ENCODE results near the gene TIMM29. TPM values are rescaled to one million over a fixed set of nuclear protein-coding genes. Genes with fewer than 3 reads are reported as not detected.
"Not testable (repeated sequence)": the region's sequence is repeated elsewhere in the genome, so short reads cannot be mapped to it uniquely, and the experiment has no call there.

Gene TIMM29
- total RNA-seq, 4 donors from 2014 or later: 28.0 to 39.5 (median 34.1) TPM

DNA sequence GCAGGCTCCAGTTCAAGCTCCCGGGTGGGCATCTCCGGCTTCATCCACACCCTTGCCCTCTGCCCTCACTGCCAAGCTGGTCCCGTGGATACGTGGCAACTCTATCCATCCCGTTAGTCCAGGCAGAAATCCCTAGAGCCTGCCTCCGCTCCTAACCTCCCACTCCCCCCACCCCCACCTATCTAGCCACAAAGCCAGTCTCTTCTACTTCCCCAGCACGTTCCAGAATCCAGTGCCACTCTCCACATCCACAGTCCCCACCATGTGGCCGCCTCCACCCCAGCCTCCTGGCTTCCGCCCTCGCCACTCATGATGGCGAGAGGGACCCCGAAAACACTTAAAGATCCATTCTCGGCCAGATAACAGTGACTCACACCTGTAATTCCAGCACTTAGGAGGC lies 4.0 kb upstream of the TIMM29 start:
- H3K36me3 ChIP-seq: peaks cover 0 to 55% (median 0%) of the 10 kb centered on the region in 3 donors
- TF ChIP-seq POLR2A (IDR thresholded peaks at IDR 0.05): no peak
- TF ChIP-seq, protein P1, sequence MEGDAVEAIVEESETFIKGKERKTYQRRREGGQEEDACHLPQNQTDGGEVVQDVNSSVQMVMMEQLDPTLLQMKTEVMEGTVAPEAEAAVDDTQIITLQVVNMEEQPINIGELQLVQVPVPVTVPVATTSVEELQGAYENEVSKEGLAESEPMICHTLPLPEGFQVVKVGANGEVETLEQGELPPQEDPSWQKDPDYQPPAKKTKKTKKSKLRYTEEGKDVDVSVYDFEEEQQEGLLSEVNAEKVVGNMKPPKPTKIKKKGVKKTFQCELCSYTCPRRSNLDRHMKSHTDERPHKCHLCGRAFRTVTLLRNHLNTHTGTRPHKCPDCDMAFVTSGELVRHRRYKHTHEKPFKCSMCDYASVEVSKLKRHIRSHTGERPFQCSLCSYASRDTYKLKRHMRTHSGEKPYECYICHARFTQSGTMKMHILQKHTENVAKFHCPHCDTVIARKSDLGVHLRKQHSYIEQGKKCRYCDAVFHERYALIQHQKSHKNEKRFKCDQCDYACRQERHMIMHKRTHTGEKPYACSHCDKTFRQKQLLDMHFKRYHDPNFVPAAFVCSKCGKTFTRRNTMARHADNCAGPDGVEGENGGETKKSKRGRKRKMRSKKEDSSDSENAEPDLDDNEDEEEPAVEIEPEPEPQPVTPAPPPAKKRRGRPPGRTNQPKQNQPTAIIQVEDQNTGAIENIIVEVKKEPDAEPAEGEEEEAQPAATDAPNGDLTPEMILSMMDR (IDR thresholded peaks at IDR 0.05): no peak
- peaks cover 0 to 16% (median 9%) of the 10 kb centered on the region in 4 donors for H3K4me1 ChIP-seq

DNA sequence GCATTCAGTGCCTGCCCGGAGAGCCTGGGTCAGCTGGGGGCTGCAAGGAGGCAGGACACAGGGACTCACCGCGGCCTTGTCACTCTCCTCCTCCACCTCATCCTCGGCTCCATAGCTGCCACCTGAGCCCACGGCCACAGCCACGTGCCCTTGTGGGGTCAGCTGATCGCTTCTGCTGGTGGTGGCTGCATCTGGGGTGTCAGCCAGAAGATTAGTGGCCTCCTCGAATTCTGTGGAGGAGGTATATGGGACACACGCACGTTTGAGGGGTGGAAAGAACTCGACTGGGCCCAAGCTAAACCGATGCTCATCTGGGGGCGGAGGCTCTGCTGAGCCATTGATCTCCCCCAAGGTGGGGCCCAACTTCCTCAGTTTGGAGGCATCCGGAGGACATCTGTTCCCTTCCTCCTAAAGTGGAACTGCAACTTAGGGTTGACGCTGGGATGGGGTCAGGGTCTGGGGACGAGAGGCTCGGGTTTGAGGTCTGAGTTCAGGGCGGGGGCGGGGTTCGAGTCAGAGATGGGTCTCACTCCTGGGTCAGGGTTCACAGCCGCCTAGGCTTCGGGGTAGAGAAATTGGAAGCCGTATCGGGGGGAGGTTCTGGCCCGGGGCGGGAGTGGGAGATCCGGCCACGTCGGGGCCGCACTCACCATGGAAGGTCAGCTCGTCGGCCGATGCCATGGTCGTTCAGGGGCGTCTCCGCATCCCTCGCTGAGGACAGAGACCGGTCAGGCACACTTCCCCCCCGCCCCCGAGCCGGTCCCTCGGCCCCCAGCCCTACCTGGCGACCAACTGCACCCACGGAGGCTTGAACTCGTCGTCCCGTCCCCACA lies 665 bp upstream of the TIMM29 start:
- peak overlapping the region; percentile 54 to 99 (median 90) for H3K4me3 ChIP-seq
- peaks cover 0 to 32% (median 0%) of the 10 kb centered on the region in 3 donors for H3K36me3 ChIP-seq
- peak overlapping the region; percentile 85 to 89 (median 86) for H3K27ac ChIP-seq
- DNase-seq: peak in 1 of 3 donors; percentile 17
- H3K4me1 ChIP-seq: peaks cover 0 to 25% (median 12%) of the 10 kb centered on the region in 4 donors
- no peaks in the 10 kb centered on the region for H3K9me3 ChIP-seq
- H3K27me3 ChIP-seq: no peaks in the 10 kb centered on the region
- TF ChIP-seq, protein P1 (IDR thresholded peaks at IDR 0.05): no peak
- no peak for TF ChIP-seq POLR2A (IDR thresholded peaks at IDR 0.05)

More for the DNA sequence above, 4.0 kb upstream of the TIMM29 start:
- H3K27me3 ChIP-seq: no peaks in the 10 kb centered on the region
- no peak for DNase-seq
- no peak overlapping the region for H3K4me3 ChIP-seq
- no peaks in the 10 kb centered on the region for H3K9me3 ChIP-seq
- H3K27ac ChIP-seq: no peak overlapping the region

DNA sequence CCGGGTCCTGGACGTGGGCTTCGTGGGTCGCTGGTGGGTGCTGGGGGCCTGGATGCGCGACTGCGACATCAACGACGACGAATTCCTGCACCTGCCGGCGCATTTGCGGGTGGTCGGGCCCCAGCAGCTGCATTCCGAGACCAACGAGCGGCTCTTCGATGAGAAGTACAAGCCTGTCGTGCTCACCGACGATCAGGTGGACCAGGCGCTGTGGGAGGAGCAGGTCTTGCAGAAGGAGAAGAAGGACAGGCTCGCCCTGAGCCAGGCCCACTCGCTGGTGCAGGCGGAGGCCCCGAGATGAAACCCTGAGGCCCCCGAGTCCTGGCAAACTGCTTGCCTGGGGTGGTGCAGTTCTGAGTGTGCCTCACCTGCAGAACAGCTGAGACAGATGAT lies 787 bp downstream of the TIMM29 start:
- no peaks in the 10 kb centered on the region for H3K27me3 ChIP-seq
- peak in 1 of 3 donors; percentile 58 for DNase-seq
- peaks cover 0 to 25% (median 12%) of the 10 kb centered on the region in 4 donors for H3K4me1 ChIP-seq
- TF ChIP-seq, protein P1 (IDR thresholded peaks at IDR 0.05): no peak
- TF ChIP-seq POLR2A (IDR thresholded peaks at IDR 0.05): no peak
- H3K36me3 ChIP-seq: peaks cover 0 to 20% (median 0%) of the 10 kb centered on the region in 3 donors
- H3K27ac ChIP-seq: peak overlapping the region; percentile 85 to 89 (median 86)
- H3K4me3 ChIP-seq: peak overlapping the region; percentile 54 to 99 (median 90)
- H3K9me3 ChIP-seq: no peaks in the 10 kb centered on the region

DNA sequence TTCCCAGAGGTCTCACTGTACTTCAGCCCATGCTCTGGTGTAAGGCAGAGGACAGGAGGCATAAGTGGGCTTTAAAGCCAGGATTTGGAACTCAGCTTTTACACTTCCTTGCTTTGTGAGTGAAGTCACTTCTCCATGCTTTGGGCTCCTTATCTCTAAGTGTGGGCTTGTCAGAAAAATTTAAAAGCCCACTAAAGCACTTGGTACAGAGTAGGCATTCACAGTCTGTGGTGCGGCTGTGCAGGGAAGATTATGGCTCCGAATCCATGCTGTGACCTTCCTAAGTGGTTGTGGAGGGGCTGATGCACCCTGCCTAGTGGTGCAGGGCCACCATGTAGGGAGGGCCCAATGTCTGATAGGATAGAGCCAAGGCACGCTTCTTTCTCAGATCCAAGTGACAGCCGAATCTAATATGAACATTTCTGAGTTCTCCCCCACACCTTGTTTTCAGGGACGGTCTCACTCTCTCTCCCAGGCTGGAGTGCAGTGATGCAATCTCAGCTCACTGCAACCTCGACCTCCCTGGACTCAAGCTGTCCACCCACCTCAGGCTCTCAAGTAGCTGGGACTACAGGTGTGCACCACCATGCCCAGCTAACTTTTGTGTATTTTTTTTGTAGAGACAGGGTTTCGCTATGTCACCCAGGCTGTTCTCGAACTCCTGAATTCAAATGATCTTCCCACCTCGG lies 6.9 kb downstream of the TIMM29 start:
- DNase-seq: no peak
- Histone ChIP-seq H3K27ac (no peak overlapping the region), H3K4me1 (no peaks in the 10 kb centered on the region), H3K4me3 (no peak overlapping the region), H3K27me3 (no peaks in the 10 kb centered on the region), H3K36me3 (peaks cover 0 to 10% (median 0%) of the 10 kb centered on the region in 3 donors), H3K9me3 (no peaks in the 10 kb centered on the region)
- TF ChIP-seq, protein P1 (IDR thresholded peaks at IDR 0.05): no peak

DNA sequence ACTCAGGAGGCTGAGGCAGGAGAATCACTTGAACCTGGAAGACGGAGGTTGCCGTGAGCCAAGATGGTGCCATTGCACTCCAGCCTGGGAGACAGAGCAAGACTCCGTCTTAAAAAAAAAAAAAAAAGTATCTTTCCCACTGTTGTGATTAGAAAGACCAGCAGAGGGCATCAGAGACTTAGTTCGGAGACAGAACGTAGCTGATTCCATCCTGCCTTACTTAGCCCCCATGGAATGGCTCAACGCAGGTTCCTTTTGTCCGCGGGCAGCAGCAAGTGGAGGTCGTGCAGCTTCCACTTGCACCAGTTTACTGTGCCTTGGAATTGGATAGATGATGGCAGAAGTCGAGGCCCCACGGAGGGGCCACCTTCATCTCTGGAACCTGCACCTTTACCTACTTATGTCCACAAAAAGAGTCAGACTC lies 8.1 kb downstream of the TIMM29 start:
- peaks cover 0 to 2% (median 0%) of the 10 kb centered on the region in 4 donors for H3K4me1 ChIP-seq
- H3K27ac ChIP-seq: no peak overlapping the region
- peak in 2 of 3 donors; percentile 53 to 70 for DNase-seq
- TF ChIP-seq, protein P1 (IDR thresholded peaks at IDR 0.05): peak in 5 of 6 experiments; percentile 31 to 80 (median 71)
- no peak for TF ChIP-seq POLR2A (IDR thresholded peaks at IDR 0.05)
- no peak overlapping the region for H3K4me3 ChIP-seq
- peaks cover 0 to 6% (median 0%) of the 10 kb centered on the region in 3 donors for H3K36me3 ChIP-seq
- H3K9me3 ChIP-seq: no peaks in the 10 kb centered on the region
- H3K27me3 ChIP-seq: no peaks in the 10 kb centered on the region

DNA sequence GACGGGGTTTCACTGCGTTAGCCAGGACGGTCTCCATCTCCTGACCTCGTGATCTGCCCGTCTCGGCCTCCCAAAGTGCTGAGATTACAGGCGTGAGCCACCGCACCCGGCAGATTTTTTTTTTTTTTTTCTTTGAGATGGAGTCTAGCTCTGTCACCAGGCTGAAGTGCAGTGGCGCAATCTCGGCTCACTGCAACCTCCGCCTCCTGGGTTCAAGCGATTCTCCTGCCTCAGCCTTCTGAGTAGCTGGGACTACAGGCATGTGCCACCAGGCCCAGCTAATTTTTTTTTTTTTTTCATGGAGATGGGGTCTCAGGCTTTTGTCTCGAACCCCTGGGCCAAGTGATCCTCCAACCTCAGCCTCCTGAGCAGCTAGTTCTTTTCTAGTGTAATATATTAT lies 13.0 kb downstream of the TIMM29 start:
- DNase-seq, H3K27ac ChIP-seq, H3K4me3 ChIP-seq, H3K27me3 ChIP-seq, H3K36me3 ChIP-seq, H3K9me3 ChIP-seq, H3K4me1 ChIP-seq: not testable (repeated sequence)

DNA sequence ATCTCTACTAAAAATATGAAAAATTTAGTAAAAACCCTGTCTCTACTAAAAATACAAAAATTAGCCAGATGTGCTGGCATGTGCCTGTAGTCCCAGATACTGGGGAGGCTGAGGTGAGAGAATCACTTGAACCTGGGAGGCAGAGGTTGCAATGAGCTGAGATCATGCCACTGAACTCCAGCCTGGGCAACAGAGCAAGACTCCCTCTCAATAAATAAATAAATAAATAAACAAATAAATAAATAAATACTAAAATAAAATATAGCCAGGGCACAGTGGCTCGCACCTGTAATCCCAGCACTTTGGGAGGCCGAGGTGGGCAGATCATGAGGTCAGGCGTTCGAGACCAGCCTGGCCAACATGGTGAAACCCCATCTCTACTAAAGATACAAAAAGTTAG lies 14.8 kb downstream of the TIMM29 start:
- DNase-seq, H3K27me3 ChIP-seq, H3K9me3 ChIP-seq, H3K27ac ChIP-seq, H3K4me1 ChIP-seq, H3K36me3 ChIP-seq, H3K4me3 ChIP-seq: not testable (repeated sequence)
